Measurements from ENCODE around the gene DZIP3. TPM values are rescaled to one million over a fixed set of nuclear protein-coding genes. Genes with fewer than 3 reads are reported as not detected.

DZIP3 gene
- total RNA-seq, 1 experiment from 2014 or later = 25.3 TPM

DNA sequence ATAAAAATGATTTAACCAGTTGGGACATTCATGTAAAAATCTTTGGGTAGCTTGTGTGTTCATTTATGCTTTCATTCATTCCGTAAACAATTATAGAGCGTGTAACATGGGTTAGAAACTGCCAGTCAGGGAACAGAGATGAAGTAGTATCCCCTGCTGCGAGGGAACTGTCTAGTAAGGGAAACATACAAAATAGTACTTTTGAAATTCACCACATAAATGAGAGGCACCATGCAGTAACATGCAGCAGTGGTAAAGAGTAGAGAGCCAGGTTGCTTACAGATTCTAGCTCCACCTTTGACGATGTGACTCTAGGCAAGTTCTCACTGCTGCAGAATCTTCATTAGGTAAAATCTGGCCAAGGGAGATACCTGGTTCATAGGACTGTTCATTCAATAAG lies 938 bp downstream of the DZIP3 start (continued):
- no peak for TF ChIP-seq SMAD4 (CRISPR knock-in tag; IDR thresholded peaks at IDR 0.05)

DNA sequence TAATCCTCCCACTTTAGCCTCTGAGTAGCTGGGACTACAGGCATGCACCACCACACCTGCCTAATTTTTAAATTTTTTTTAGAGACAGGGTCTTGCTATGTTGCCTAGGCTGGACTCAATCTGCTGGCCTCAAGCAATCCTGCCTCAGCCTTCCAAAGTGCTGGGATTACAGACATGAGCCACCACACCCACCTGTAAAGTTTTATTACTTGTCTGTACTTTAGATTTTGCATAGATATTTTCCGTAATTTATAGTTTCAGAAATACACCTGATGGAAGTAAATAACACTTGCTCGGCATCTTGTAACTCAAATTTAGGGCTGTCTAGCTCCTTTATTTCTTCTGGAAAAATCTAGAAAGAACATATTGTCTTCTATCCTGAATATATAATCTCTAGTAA lies 5.8 kb downstream of the DZIP3 start:
- POLR2A ChIA-PET = no interaction called here
- ATAC-seq (no peak), DNase-seq (ENCODE audit: low spot score) (no peak)
- H3K27me3 Mint-ChIP-seq (ENCODE audit: low read depth) = no peaks in the 10 kb centered on the region; the same call in 1 of the 2 replicates
- H3K4me3 Mint-ChIP-seq = no peak overlapping the region
- H3K4me1 Mint-ChIP-seq = peaks cover 11% of the 10 kb centered on the region
- H3K9me3 Mint-ChIP-seq = no peaks in the 10 kb centered on the region
- TF ChIP-seq NR2C2 (CRISPR knock-in tag; IDR thresholded peaks at IDR 0.05) (no peak), ZNF423 (CRISPR knock-in tag; IDR thresholded peaks at IDR 0.05) (no peak), TEAD4 (CRISPR knock-in tag; IDR thresholded peaks at IDR 0.05) (no peak), ZNF263 (CRISPR knock-in tag; IDR thresholded peaks at IDR 0.05; ENCODE audit: low read depth) (no peak), CREM (CRISPR knock-in tag; IDR thresholded peaks at IDR 0.05) (no peak)
- TF ChIP-seq, protein P1, sequence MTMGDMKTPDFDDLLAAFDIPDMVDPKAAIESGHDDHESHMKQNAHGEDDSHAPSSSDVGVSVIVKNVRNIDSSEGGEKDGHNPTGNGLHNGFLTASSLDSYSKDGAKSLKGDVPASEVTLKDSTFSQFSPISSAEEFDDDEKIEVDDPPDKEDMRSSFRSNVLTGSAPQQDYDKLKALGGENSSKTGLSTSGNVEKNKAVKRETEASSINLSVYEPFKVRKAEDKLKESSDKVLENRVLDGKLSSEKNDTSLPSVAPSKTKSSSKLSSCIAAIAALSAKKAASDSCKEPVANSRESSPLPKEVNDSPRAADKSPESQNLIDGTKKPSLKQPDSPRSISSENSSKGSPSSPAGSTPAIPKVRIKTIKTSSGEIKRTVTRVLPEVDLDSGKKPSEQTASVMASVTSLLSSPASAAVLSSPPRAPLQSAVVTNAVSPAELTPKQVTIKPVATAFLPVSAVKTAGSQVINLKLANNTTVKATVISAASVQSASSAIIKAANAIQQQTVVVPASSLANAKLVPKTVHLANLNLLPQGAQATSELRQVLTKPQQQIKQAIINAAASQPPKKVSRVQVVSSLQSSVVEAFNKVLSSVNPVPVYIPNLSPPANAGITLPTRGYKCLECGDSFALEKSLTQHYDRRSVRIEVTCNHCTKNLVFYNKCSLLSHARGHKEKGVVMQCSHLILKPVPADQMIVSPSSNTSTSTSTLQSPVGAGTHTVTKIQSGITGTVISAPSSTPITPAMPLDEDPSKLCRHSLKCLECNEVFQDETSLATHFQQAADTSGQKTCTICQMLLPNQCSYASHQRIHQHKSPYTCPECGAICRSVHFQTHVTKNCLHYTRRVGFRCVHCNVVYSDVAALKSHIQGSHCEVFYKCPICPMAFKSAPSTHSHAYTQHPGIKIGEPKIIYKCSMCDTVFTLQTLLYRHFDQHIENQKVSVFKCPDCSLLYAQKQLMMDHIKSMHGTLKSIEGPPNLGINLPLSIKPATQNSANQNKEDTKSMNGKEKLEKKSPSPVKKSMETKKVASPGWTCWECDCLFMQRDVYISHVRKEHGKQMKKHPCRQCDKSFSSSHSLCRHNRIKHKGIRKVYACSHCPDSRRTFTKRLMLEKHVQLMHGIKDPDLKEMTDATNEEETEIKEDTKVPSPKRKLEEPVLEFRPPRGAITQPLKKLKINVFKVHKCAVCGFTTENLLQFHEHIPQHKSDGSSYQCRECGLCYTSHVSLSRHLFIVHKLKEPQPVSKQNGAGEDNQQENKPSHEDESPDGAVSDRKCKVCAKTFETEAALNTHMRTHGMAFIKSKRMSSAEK (CRISPR knock-in tag; IDR thresholded peaks at IDR 0.05; ENCODE audit: borderline replicate concordance) = no peak
- TF ChIP-seq, protein P2, sequence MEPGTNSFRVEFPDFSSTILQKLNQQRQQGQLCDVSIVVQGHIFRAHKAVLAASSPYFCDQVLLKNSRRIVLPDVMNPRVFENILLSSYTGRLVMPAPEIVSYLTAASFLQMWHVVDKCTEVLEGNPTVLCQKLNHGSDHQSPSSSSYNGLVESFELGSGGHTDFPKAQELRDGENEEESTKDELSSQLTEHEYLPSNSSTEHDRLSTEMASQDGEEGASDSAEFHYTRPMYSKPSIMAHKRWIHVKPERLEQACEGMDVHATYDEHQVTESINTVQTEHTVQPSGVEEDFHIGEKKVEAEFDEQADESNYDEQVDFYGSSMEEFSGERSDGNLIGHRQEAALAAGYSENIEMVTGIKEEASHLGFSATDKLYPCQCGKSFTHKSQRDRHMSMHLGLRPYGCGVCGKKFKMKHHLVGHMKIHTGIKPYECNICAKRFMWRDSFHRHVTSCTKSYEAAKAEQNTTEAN (CRISPR knock-in tag; IDR thresholded peaks at IDR 0.05) = no peak
- TF ChIP-seq, protein P3, sequence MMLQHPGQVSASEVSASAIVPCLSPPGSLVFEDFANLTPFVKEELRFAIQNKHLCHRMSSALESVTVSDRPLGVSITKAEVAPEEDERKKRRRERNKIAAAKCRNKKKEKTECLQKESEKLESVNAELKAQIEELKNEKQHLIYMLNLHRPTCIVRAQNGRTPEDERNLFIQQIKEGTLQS (CRISPR knock-in tag; conservative IDR thresholded peaks at IDR 0.05) = no peak
- TF ChIP-seq, protein P4, sequence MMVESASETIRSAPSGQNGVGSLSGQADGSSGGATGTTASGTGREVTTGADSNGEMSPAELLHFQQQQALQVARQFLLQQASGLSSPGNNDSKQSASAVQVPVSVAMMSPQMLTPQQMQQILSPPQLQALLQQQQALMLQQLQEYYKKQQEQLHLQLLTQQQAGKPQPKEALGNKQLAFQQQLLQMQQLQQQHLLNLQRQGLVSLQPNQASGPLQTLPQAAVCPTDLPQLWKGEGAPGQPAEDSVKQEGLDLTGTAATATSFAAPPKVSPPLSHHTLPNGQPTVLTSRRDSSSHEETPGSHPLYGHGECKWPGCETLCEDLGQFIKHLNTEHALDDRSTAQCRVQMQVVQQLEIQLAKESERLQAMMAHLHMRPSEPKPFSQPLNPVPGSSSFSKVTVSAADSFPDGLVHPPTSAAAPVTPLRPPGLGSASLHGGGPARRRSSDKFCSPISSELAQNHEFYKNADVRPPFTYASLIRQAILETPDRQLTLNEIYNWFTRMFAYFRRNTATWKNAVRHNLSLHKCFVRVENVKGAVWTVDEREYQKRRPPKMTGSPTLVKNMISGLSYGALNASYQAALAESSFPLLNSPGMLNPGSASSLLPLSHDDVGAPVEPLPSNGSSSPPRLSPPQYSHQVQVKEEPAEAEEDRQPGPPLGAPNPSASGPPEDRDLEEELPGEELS (CRISPR knock-in tag; IDR thresholded peaks at IDR 0.05) = no peak
- H3K36me3 Mint-ChIP-seq = no peaks in the 10 kb centered on the region
- CTCF ChIA-PET = no interaction called here
- H3K27ac Mint-ChIP-seq = no peak overlapping the region

DNA sequence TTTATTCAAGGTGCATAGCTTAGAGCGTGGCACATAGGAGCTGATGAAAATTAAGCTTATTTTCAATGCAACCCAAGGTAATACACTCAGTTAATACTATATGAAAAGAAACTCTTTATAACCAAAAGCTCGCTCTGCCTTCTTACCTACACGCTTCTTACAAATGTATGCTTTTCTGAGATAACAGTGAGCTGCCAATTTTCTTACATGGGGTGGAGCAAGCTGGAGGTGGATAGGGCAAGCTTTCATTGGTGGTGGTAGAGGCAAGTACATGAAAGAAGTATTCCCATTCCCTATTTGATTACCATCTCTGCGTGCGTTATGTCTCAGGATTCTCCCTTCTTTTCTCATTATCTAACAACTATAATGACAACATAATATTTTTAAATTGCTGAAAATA lies 8.9 kb downstream of the DZIP3 start:
- Mint-ChIP-seq H3K9me3 (no peaks in the 10 kb centered on the region), H3K36me3 (0 out of 2 replicates have a peak, but pooled peaks cover 4% of the 10 kb centered on the region), H3K27me3 (ENCODE audit: low read depth) (no peaks in the 10 kb centered on the region; the same call in 1 of the 2 replicates), H3K4me3 (no peak overlapping the region), H3K27ac (no peak overlapping the region), H3K4me1 (peaks cover 16% of the 10 kb centered on the region)
- ChIA-PET CTCF (interaction anchor here (0.5 to 1.2 kb wide), 2 partner anchors 9 to 10 kb away, joined by 3 to 6 read pairs; partner anchors contain the start of genes CIP2A and DZIP3), POLR2A (interaction anchor here (0.8 kb wide), 1 partner anchor 9 kb away, joined by 5 read pairs; the partner anchor contains the start of genes CIP2A and DZIP3)
- ATAC-seq (no peak), DNase-seq (ENCODE audit: low spot score) (no peak)
- TF ChIP-seq CREM (CRISPR knock-in tag; IDR thresholded peaks at IDR 0.05) = no peak
- TF ChIP-seq, protein P5, sequence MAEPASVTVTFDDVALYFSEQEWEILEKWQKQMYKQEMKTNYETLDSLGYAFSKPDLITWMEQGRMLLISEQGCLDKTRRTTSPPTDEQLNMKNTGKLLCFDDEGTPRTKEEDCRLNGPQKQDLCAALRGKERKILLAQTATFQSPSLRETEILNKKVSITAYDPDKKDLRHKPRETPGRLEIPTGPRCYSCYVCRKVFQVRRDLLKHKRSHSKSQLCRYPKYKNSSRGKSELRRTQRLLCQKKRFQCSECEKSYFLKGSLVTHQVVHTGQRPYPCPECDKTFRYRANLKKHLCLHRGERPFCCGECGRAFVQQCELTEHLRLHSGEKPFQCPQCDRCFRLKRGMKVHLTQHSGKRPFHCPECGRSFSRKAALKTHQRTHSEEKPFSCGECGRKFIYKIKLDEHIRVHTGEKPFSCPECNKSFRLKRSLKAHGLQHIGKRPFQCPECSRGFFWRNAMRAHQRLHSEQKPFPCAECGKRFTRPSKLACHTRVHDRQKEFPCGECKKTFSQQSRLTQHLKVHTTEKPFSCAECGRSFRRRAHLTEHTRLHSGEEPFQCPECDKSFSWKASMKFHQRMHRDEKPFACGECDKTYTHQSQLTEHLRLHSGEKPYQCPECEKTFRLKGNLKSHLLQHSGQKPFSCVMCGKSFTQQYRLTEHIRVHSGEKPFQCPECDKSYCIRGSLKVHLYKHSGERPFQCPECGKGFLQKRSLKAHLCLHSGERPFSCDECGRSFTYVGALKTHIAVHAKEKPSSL (CRISPR knock-in tag; conservative IDR thresholded peaks at IDR 0.05) = no peak
- TF ChIP-seq ZNF671 (CRISPR knock-in tag; IDR thresholded peaks at IDR 0.05) = no peak
- TF ChIP-seq PRRX2 (CRISPR knock-in tag; IDR thresholded peaks at IDR 0.05) = no peak
- TF ChIP-seq MYBL2 (CRISPR knock-in tag; IDR thresholded peaks at IDR 0.05) = no peak
- no peak for TF ChIP-seq ELF4 (CRISPR knock-in tag; IDR thresholded peaks at IDR 0.05; ENCODE audit: low read depth)
- TF ChIP-seq, protein P6, sequence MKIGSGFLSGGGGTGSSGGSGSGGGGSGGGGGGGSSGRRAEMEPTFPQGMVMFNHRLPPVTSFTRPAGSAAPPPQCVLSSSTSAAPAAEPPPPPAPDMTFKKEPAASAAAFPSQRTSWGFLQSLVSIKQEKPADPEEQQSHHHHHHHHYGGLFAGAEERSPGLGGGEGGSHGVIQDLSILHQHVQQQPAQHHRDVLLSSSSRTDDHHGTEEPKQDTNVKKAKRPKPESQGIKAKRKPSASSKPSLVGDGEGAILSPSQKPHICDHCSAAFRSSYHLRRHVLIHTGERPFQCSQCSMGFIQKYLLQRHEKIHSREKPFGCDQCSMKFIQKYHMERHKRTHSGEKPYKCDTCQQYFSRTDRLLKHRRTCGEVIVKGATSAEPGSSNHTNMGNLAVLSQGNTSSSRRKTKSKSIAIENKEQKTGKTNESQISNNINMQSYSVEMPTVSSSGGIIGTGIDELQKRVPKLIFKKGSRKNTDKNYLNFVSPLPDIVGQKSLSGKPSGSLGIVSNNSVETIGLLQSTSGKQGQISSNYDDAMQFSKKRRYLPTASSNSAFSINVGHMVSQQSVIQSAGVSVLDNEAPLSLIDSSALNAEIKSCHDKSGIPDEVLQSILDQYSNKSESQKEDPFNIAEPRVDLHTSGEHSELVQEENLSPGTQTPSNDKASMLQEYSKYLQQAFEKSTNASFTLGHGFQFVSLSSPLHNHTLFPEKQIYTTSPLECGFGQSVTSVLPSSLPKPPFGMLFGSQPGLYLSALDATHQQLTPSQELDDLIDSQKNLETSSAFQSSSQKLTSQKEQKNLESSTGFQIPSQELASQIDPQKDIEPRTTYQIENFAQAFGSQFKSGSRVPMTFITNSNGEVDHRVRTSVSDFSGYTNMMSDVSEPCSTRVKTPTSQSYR (CRISPR knock-in tag; IDR thresholded peaks at IDR 0.05) = no peak
- no peak for TF ChIP-seq NR2C2 (CRISPR knock-in tag; IDR thresholded peaks at IDR 0.05)
- TF ChIP-seq, protein P7, sequence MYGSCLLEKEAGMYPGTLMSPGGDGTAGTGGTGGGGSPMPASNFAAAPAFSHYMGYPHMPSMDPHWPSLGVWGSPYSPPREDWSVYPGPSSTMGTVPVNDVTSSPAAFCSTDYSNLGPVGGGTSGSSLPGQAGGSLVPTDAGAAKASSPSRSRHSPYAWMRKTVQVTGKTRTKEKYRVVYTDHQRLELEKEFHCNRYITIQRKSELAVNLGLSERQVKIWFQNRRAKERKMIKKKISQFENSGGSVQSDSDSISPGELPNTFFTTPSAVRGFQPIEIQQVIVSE (CRISPR knock-in tag; IDR thresholded peaks at IDR 0.05; ENCODE audit: borderline replicate concordance) = no peak

Data from WTC11 (cell line).